ENCODE measurements around the gene ZNF611.
"Not testable (repeated sequence)": the region's sequence is repeated elsewhere in the genome, so short reads cannot be mapped to it uniquely, and the experiment has no call there.

ZNF611 gene

GRCh38 chr19:52711661-52712060 lies 23.2 kb downstream of the ZNF611 start:
- DNase-seq (ENCODE audit: low spot score); ATAC-seq (ENCODE audit: low read depth): not testable (repeated sequence)
- H3K36me3 ChIP-seq (ENCODE audit: low read depth), result peaks cover 27% of the 10 kb centered on the region

GRCh38 chr19:52710538-52710937 lies 24.3 kb downstream of the ZNF611 start:
- Histone ChIP-seq H3K27ac (ENCODE audit: poor library complexity, severe bottlenecking) (no peak overlapping the region), H3K36me3 (ENCODE audit: low read depth) (peaks cover 38% of the 10 kb centered on the region), H3K4me1 (ENCODE audit: insufficient read depth, poor library complexity, severe bottlenecking) (no peaks in the 10 kb centered on the region), H3K4me3 (ENCODE audit: severe bottlenecking) (no peak overlapping the region), H3K9me3 (ENCODE audit: severe bottlenecking) (no peaks in the 10 kb centered on the region), H3K27me3 (ENCODE audit: insufficient read depth, poor library complexity, severe bottlenecking) (no peaks in the 10 kb centered on the region)
- TF ChIP-seq CTCF (IDR thresholded peaks at IDR 0.05; ENCODE audit: poor library complexity, severe bottlenecking), result no peak
- DNase-seq (ENCODE audit: low spot score), result no peak
- ATAC-seq (ENCODE audit: low read depth), result no peak

More at GRCh38 chr19:52711661-52712060, 23.2 kb downstream of the ZNF611 start:
- H3K27ac ChIP-seq (ENCODE audit: poor library complexity, severe bottlenecking); H3K9me3 ChIP-seq (ENCODE audit: severe bottlenecking); H3K4me3 ChIP-seq (ENCODE audit: severe bottlenecking); H3K4me1 ChIP-seq (ENCODE audit: insufficient read depth, poor library complexity, severe bottlenecking); H3K27me3 ChIP-seq (ENCODE audit: insufficient read depth, poor library complexity, severe bottlenecking): not testable (repeated sequence)

GRCh38 chr19:52705615-52706014 lies 29.2 kb downstream of the ZNF611 start:
- not testable (repeated sequence) for H3K4me1 ChIP-seq (ENCODE audit: insufficient read depth, poor library complexity, severe bottlenecking); H3K27me3 ChIP-seq (ENCODE audit: insufficient read depth, poor library complexity, severe bottlenecking); ATAC-seq (ENCODE audit: low read depth); DNase-seq (ENCODE audit: low spot score); H3K9me3 ChIP-seq (ENCODE audit: severe bottlenecking); H3K4me3 ChIP-seq (ENCODE audit: severe bottlenecking); H3K27ac ChIP-seq (ENCODE audit: poor library complexity, severe bottlenecking)
- H3K36me3 ChIP-seq (ENCODE audit: low read depth), result peaks cover 32% of the 10 kb centered on the region

GRCh38 chr19:52703917-52704316 lies 30.9 kb downstream of the ZNF611 start:
- H3K36me3 ChIP-seq (ENCODE audit: low read depth), result peaks cover 31% of the 10 kb centered on the region
- no peak for TF ChIP-seq CTCF (IDR thresholded peaks at IDR 0.05; ENCODE audit: poor library complexity, severe bottlenecking)

GRCh38 chr19:52700673-52701072 lies 34.2 kb downstream of the ZNF611 start:
- ATAC-seq (ENCODE audit: low read depth) (no peak), DNase-seq (ENCODE audit: low spot score) (no peak)
- no peak overlapping the region for H3K4me3 ChIP-seq (ENCODE audit: severe bottlenecking)
- no peak for TF ChIP-seq CTCF (IDR thresholded peaks at IDR 0.05; ENCODE audit: poor library complexity, severe bottlenecking)
- no peaks in the 10 kb centered on the region for H3K27me3 ChIP-seq (ENCODE audit: insufficient read depth, poor library complexity, severe bottlenecking)
- no peaks in the 10 kb centered on the region for H3K4me1 ChIP-seq (ENCODE audit: insufficient read depth, poor library complexity, severe bottlenecking)
- H3K27ac ChIP-seq (ENCODE audit: poor library complexity, severe bottlenecking), result no peak overlapping the region
- H3K36me3 ChIP-seq (ENCODE audit: low read depth), result peaks cover 6% of the 10 kb centered on the region
- peaks cover 3% of the 10 kb centered on the region for H3K9me3 ChIP-seq (ENCODE audit: severe bottlenecking)

More at GRCh38 chr19:52703917-52704316, 30.9 kb downstream of the ZNF611 start:
- ATAC-seq (ENCODE audit: low read depth) (no peak), DNase-seq (ENCODE audit: low spot score) (no peak)
- Histone ChIP-seq H3K27ac (ENCODE audit: poor library complexity, severe bottlenecking) (no peak overlapping the region), H3K4me3 (ENCODE audit: severe bottlenecking) (no peak overlapping the region), H3K27me3 (ENCODE audit: insufficient read depth, poor library complexity, severe bottlenecking) (no peaks in the 10 kb centered on the region), H3K4me1 (ENCODE audit: insufficient read depth, poor library complexity, severe bottlenecking) (no peaks in the 10 kb centered on the region), H3K9me3 (ENCODE audit: severe bottlenecking) (peaks cover 3% of the 10 kb centered on the region)

- H3K27me3 ChIP-seq (ENCODE audit: insufficient read depth, poor library complexity, severe bottlenecking); H3K4me3 ChIP-seq (ENCODE audit: severe bottlenecking); ATAC-seq (ENCODE audit: low read depth); H3K4me1 ChIP-seq (ENCODE audit: insufficient read depth, poor library complexity, severe bottlenecking); H3K9me3 ChIP-seq (ENCODE audit: severe bottlenecking); H3K27ac ChIP-seq (ENCODE audit: poor library complexity, severe bottlenecking); DNase-seq (ENCODE audit: low spot score); H3K36me3 ChIP-seq (ENCODE audit: low read depth): not testable (repeated sequence)
Observed at GRCh38 chr19:52699555-52699954, 35.3 kb downstream of the ZNF611 start.
